GM18861 (cell line): Measurements from ENCODE around the gene HOXC10.

ENCODE experiments used
- ATAC-seq: cut with Tn5 transposase; IDR thresholded peaks from one replicate; pipeline ENCODE4 v1.9.1; 2021; ENCODE audit not compliant: unreplicated experiment

The HOXC10 gene

DNA sequence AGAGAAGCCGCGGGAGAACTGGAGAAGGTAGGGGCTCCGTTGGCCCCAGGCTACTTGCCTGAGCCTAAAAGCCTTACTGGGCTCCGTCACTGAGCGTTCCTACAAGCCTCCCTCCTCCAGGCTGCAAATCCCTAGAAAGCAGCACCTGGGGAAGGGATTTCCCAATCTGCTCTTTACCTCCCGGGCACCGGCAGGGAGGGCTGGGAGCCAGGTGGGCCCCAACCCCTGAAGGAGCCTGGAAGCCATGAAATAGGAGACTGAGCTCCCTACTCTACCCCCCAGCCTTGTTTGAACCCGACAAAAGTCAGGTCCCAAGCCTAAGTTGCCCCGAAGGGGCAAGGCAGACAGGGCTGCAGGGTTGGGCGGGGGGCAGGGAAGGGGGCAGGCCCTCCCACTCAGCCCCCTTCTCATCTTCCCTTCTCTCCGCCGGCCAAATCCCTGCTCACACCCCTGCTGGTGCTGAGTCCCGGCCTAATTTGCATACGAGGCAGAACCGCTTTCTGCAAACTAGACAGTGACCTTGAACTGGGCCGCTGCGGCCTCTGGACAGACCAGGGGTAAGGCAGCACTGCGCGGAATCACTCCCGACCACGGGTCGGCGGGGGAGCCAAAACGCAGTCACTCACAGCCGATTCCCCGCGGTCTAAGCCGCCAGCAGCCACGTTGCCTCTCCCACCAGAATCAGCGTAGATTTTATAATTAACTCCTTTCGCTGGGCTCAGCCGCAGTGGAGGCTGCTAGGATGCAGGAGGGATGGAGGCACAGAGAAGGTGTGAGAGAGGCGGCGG lies 34.0 kb upstream of the HOXC10 start:
- ATAC-seq = no peak

DNA sequence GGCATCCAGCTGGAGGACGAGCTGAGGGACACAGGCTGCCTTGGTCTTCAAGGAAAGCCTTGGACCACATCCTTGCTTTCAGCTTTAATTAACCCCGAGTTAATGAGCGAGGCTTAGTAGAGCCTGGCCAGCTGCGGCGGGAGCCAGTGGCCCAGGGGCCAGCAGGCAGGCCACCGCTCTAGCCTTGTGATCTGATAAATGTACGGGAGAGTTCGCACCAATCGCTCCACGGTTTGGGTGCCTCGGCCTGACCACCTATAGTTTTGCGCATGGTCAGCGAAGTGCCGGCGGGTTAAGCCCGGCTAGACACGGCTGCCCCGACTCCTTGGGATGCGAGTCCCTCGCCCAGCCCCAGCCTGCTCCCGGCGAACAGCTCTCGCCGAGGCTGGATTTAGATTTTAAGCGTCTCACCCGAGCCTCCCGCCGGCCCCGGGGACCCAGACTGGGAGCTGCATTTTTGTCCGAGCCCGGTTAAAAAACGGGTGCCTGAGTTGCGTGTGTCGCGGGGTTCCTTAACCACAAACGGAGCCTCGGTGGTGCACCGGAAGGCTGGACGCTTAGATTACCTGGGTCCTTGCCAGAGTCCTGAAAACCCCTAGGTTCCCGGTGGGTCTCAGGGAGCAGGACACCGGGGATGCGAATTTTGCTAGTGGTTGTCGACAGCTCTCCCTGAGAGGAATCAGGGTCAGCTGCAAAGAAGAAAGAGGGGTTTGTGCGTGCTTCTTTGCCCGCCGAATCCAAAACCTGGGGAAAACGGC lies 33.2 kb upstream of the HOXC10 start:
- no peak for ATAC-seq

DNA sequence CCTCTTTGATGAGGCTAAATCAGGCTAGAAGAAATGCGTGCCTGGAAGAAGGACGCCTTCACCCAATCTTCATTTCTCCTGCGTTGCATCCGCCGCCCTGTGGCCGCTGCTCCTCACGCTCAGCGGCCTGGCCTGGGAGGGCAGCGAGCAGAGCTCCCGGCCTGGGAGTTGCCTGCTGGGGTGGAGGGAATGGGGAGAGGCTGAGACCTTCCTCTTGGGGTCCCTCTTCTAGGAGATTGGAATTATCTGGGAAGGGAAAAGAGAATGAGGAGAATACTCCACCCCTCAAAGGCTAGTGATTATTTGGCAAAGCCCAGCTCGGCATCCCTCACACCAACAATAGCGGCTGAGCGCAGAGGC lies 32.6 kb upstream of the HOXC10 start:
- ATAC-seq = no peak

DNA sequence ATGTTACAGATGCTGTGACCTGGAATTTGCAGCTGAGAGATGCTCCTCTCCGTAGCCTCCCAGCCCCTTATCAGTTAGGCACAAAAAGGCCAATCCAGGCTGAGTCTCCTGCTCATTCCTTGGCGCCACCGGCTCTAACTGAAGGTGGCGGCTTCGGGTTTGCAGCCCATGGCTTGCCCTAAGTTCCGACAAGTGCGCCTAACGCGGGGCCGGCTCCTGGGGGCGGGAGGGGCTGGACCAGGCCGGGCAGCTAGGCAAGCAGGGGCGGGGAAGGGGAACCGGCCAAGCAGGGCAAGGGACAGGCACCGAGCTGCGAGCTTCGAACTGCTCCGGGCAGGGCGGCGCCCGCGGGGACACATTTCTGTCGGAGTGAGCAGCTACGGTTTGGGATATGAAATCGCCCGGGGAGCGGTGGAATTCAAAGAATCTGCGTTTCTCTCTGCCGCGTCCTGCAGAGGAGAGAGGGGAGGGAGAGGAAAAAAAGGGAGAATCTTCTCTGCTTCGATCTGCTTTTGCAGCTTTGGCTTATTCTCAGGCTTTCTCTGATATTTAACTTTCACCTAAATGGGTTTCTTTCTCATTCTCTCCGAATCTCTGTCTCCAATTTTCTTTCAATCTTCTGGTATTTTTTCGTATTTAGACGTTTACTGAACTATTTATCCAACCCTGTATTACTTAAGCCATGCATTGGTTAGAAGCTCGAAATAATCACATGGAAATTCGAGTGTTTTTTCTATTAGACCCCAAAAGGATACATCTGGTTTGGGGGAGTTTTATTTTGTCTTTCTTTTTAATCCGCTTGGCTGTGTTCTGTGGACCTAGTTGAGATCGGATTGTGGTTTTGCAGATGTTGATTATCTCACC lies 31.8 kb upstream of the HOXC10 start:
- no peak for ATAC-seq

DNA sequence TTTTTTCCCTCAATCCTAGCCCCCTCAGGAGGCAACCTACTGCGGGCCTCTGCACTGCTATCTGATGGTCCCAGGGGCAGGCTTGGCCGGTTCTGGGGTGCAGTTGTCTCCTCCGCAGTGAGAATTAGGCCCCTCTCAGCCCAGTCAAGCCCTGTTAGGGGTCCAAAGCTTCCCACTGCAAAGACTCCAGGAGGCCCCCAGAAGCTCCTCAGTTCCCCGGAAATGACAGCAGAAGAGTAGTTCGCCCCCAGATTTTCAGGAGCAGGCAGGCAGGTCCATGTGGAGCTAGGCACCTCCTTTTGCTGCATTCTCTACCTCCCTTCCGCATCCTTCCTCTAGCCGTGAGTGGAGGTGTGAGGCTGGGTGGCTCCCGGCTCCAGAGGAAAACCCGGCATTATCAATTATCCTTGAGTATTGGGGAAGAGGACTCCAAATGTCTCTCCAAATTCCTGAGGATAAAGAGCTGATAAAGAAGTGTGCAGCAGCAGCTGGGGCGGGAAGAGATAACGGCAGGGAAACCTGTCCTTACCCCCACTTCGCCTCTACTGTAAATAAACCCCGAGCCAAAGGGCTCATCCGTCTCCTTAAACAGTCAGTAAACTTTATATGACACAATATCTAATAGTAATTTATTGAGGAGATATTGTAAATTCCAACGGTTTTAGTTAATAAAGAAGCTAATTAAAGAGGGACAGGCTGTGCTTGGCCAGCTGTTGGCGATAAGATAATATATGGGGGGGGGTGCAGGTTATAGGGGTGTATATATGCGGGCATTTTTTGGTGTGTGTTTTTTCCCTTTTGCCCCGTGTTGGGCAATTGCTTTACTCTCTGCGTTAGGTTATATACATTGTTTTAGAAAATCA lies 30.9 kb upstream of the HOXC10 start:
- no peak for ATAC-seq

DNA sequence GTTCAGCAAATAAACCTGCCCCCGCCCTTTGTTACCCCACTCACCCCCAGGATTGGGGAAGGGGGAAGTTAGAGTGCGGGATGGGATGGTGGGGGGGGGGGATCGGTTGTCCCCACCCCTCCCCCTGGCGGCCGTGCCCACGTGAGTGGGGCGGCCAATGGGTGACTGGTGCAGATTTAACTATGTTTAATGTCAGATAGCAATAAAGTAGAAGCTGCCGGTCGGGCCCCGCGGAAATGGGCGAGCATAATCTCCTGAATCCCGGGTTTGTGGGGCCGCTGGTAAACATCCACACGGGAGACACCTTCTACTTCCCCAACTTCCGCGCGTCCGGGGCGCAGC lies 30.3 kb upstream of the HOXC10 start, which contains the start of gene HOXC12:
Gene HOXC12, plus strand, starts transcription at position 210 of the 342 bp plus-strand sequence. Its CDS starts 27 bp downstream, at position 237.
- no peak for ATAC-seq

DNA sequence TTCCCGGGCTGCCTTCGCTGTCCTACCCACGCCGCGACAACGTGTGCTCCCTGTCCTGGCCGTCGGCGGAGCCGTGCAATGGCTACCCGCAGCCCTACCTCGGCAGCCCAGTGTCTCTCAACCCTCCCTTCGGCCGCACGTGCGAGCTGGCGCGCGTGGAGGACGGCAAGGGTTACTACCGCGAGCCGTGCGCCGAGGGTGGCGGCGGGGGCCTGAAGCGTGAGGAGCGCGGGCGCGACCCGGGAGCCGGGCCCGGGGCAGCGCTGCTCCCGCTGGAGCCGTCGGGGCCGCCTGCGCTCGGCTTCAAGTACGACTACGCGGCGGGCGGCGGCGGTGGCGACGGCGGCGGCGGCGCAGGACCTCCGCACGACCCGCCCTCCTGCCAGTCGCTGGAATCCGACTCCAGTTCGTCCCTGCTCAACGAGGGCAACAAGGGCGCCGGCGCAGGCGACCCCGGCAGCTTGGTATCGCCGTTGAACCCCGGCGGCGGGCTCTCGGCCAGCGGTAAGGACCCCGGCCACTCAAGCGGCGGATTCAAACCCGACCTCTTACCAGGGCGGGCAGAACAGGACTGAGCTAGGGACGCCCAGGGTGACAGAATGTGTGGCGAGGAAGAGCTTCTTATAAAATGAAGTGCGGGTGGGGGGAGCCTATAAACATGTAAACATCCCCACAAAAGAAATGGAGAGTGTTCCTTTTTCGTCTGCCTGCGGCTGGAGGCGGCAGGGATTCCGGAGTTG lies 29.7 kb upstream of the HOXC10 start:
- ATAC-seq = no peak

DNA sequence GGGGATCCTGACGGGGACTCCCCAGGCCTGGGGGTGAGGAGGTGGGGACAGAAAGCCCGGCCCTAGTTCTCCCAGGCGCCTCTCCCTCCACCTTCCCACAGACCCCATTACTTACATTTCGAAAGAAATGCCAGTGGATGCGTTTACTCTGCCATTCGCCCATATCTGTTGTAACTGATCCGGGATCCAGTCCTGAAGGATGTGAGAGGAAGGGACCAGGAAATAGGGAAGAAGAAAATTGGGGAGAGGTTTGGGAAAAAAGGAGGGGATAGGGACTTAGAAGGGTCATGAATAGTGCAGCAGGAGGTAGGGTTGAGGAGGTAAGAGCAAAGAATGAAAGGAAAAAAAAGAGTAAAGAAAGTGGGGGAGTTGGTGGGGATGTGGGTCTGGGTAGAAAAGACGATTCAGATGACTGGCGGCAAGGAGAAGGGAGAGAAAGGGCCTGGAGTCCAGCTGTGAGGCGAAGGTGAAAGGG lies 29.1 kb upstream of the HOXC10 start:
- ATAC-seq = no peak

DNA sequence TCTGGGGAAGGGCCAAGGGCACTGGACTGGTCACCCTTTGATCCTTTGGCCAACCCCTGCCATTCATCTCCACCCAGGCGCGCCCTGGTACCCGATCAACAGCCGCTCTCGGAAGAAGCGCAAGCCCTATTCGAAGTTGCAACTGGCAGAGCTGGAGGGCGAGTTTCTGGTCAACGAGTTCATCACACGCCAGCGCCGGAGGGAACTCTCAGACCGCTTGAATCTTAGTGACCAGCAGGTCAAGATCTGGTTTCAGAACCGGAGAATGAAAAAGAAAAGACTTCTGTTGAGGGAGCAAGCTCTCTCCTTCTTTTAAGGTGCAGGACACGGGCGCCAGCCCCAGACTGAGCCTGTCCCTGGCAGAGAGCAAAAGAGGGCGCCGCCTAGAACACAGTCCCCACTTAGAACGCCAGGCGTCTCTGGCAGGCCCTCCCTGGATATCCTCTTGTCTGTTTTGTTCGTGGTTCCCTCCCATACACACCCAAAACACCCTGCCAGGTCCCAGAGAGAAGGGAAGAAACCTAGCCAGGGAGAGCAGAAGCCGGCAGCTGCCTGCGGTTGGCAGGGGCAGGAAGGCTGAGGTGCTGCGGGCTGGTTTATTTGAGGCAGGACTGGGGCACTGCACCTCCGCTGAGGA lies 28.6 kb upstream of the HOXC10 start:
- no peak for ATAC-seq

DNA sequence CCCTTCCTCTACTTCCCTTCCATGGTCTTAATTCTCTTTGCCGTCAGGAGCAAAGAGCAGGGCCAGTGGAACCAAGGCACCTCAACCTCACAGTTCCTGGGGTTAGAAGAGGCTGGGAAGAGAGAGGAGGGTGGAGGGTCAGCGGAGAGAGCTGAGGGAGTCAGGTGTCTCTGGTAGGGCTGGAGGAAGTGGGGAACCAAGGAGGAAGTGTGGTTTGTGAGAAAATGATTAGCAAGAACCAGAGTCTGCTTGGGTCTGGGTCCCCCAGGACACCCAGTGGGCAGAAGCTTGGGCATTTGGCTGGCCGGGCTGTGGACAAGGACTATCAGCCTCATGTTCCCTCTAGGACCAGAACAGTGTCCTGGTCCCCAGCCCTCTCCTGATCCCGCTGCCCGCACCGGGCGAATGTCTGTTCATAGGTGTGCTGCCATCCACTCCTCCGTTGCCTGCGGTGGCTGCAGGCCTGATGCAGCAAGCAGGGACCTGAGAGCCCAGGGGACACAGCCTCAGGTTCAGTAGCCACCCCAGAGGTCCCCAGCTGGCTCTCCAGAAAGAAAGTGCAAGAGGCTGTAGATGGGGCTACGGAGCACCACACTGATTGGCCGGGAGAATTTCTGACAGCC lies 27.9 kb upstream of the HOXC10 start:
- no peak for ATAC-seq

DNA sequence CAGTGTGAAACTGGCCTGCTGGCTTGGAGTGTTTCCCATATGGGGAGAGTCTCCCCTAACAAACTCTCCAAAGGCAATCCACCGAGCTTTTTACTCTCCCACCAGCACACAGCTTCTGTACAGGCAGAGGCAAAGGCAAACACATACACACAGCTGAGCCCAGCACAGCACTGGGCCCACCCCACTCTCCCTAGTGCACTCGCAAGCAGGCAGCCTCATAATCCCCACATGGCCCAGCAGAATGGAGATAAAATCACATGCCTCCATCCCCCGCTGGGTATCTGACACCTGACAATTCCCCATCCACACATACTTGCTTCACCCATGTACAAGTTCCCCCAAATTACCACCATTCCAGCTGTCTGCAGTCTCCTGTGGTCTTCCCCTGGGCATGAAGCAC lies 26.8 kb upstream of the HOXC10 start:
- ATAC-seq = no peak

DNA sequence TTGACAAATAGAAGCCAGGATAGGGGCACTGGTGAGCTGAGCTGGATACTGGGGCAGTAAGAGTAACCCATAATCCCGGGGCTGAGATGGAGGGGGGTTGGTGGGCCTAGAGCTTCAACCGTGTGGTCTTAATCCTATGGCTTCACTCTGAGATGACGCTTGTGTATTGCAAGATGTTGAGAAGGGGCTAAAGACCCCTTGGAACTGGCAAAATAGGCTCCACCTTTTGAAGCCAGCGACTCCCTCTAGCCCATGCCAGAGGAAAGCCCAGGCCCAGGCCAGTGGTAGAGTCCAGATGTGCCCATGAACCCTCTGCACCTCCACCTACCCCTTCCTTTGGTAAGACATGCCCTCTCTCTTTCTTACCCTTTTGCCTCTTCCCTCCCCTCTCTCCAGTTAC lies 25.6 kb upstream of the HOXC10 start:
- ATAC-seq = no peak

DNA sequence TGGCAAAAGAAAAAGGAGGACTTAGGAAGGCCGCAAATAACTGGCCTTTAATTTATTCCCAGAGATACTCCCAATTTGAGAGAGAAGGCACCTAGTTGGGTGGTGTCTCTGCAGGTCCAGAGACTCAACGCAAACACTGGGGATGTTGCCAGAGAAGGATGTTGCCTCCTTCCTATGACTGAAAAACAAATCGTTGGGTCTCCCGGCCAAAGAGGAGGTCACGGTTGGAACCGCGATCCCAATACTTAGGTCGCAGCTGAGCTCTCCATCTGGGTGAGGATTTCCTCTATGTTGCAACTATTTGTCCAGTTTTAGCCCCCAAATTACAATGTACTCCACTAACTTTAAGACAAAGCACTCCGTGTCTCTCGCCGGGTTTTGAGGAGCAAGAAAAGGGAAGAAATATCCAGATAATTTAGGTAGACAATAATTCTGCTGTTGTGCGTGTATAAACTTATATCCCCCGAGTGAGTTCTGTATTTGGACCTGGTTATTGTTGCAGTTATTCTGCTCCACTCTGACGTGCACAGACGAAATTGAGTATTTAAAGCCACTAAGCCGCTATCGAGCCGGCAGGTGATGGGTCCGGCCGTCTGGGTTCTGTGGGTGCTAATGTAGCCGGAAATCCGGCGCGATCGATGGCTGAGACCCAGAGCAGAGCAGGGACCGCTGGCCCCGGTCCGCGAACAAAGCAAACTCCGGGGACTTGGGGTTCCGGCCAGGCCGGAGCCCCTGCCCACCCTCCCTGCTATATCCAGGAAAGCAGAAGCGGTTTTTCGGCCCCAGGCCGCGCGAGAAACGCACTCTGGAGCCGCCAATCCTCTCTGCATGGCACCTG lies 24.5 kb upstream of the HOXC10 start:
- ATAC-seq = no peak

DNA sequence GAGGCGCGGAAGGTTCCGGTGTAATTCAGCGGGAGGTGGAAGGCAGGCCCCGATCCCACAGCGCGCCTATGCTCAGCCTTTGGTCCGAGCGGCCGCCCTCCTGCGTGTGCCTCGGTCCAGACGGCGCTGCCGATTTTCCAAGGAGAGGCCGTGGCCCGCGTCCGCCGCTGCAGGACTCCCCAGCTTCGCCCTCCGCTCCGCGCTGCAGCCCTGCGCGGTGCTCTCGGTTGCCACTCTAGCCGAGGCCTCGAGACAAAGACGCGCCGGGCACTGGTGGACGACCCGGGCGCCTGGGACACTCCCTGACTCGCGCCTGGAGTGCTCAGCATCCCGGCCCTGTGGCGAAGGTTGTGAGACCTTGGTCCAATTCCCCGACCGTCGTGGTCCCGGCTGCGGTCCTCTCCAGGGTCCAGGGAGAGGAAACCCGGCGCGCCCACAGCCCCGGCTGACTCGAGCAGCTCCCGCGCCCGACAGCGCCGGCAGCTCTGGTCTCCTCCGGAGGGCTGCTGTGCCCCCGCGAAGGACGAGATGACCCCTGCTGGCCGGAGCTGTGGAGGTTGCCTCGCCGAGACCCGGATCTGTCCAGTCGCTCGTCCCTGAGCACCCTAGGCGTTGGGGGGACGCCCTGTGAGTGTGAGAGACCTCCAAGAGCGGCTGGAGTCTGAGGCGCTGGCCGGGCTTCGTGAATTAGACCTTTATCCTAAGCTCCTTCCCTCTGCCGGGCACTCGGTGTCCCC lies 23.8 kb upstream of the HOXC10 start:
- ATAC-seq = no peak

DNA sequence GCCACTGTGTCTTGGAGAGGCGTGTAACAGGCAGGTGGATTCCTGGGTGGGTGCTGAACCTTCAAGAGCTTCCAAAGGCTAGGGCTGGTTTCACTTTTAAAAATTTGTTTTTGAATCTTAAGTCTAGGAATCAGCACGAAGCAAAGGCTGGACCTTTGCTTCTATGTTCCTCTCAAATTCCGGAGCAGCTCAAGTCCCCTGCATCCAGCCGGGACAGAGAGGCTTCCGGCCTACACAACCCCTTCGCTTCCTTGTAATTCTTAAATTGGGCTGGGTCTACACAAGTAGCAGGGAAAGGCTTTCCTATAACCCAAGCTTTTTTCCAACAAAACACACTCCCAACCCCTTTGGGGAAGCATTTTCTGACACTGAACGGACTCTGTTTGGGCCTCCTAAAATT lies 21.9 kb upstream of the HOXC10 start:
- ATAC-seq = no peak

DNA sequence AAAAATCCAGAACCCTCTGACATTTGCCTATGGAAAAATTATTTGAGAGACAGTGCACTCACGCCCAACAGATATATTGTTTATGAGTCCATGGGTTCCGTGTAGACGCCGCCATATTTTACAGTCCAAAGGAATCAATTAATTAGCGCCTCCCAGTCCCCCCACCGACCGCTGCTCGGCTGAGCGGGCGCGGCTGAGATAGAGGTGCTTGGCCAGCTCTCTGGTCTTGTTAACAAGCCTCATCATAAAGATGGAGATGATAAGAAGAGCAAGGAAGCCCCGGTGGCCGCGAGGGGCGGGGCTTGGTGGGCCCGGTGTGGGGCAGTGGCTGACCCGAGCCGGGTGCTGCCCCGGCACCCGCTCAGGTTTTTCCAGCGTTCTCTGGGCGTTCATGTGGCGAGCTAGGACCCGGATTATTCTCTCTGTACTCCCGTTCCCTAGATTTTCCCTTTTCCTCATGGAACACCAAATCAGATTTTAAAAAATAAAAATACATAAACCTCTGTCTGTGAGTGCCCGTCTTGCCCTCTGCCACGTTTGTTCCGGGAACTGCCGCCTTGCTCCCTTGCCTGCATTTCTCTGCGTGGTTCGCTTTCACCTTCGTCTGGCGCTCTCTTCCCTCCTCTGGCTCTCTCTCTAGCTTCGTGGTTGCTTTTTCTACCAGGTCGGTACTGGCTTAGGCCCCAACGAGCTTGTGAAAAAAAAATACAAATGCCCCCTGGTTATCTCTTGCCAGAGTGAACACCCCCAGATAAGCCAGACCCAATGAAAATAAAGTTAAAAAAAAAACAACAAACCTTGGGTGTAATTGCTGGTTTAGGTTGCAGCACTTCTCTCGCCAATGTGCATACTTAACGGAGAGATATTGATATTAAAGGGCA lies 21.3 kb upstream of the HOXC10 start:
- ATAC-seq = no peak
